Duodenal mucosa (tissue), 2 donors: ENCODE results near the gene WNT7A.
"Not testable (repeated sequence)": the region's sequence is repeated elsewhere in the genome, so short reads cannot be mapped to it uniquely, and the experiment has no call there.

Source experiments
- H3K27ac ChIP-seq: one replicate; pipeline ENCODE4 v1.7.0; 2013; ENCODE audit warnings: low read depth, low read length
- H3K27me3 ChIP-seq, 2 donors: one replicate each; pipeline ENCODE4 v1.7.0; 2013; ENCODE audit warnings: low read length in 2 of 2, control low read depth in 1 of 2; ENCODE audit not compliant: insufficient read depth in 2 of 2, control insufficient read depth in 1 of 2
- H3K36me3 ChIP-seq, 2 donors: one replicate each; pipeline ENCODE4 v1.7.0; 2013; ENCODE audit warnings: low read length in 2 of 2, control low read depth in 1 of 2; ENCODE audit not compliant: insufficient read depth in 2 of 2, control insufficient read depth in 1 of 2
- H3K4me1 ChIP-seq, 2 donors: one replicate each; pipeline ENCODE4 v1.7.0; 2013; ENCODE audit warnings: low read length in 2 of 2, control low read depth in 1 of 2; ENCODE audit not compliant: insufficient read depth in 2 of 2, control insufficient read depth in 1 of 2
- H3K4me3 ChIP-seq, 2 donors: one replicate each; pipeline ENCODE4 v1.7.0; 2013; ENCODE audit warnings: low read length in 2 of 2, low read depth in 1 of 2
- H3K9ac ChIP-seq, 2 donors: one replicate each; pipeline ENCODE4 v1.7.0; 2013; ENCODE audit warnings: low read length in 2 of 2, low read depth in 1 of 2
- H3K9me3 ChIP-seq, 2 donors: one replicate each; pipeline ENCODE4 v1.7.0; 2013; ENCODE audit warnings: low read length in 2 of 2, control low read depth in 1 of 2; ENCODE audit not compliant: control insufficient read depth in 1 of 2

Gene WNT7A

GRCh38 chr3:13879946-13880810, at the start of gene WNT7A:
WNT7A (minus strand) TSS chr3:13880071; CDS start chr3:13879816, 255 bp downstream.
- no peak within 1 kb of the TSS for H3K9ac ChIP-seq
- peaks cover 69 to 84% of the 10 kb centered on the region in 2 donors for H3K27me3 ChIP-seq
- H3K27ac ChIP-seq: no peak within 1 kb of the TSS
- H3K4me3 ChIP-seq: peak within 1 kb of the TSS; percentile 22 to 32
- H3K4me1 ChIP-seq: peaks cover 0 to 13% of the 10 kb centered on the region in 2 donors
- H3K36me3 ChIP-seq: no peaks in the 10 kb centered on the region
- peaks cover 0 to 2% of the 10 kb centered on the region in 2 donors for H3K9me3 ChIP-seq

DNA sequence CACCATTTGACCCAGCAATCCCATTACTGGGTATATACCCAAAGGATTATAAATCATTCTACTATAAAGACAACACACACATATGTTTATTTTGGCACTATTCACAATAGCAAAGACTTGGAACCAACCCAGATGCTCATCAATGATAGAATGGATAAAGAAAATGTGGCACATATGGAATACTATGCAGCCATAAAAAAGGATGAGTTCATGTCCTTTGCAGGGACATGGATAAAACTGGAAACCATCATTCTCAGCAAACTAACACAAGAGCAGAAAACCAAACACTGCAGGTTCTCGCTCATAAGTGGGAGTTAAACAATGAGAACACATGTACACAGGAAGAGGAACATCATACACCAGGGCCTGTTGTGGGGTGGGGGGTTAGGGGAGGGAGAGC, 48.9 kb upstream of the WNT7A start:
- H3K9me3 ChIP-seq, H3K4me3 ChIP-seq, H3K4me1 ChIP-seq, H3K27ac ChIP-seq, H3K27me3 ChIP-seq, H3K9ac ChIP-seq, H3K36me3 ChIP-seq: not testable (repeated sequence)

- Histone ChIP-seq H3K9ac (no peak overlapping the region), H3K36me3 (no peaks in the 10 kb centered on the region), H3K4me1 (no peaks in the 10 kb centered on the region), H3K4me3 (no peak overlapping the region), H3K27ac (no peak overlapping the region), H3K27me3 (no peaks in the 10 kb centered on the region), H3K9me3 (peaks cover 5 to 6% of the 10 kb centered on the region in 2 donors)
Measured at GRCh38 chr3:13927295-13927694, 47.4 kb upstream of the WNT7A start.

- H3K36me3 ChIP-seq: no peaks in the 10 kb centered on the region
- no peak overlapping the region for H3K9ac ChIP-seq
- no peak overlapping the region for H3K4me3 ChIP-seq
- peaks cover 4 to 21% of the 10 kb centered on the region in 2 donors for H3K9me3 ChIP-seq
- no peaks in the 10 kb centered on the region for H3K27me3 ChIP-seq
- H3K4me1 ChIP-seq: no peaks in the 10 kb centered on the region
- H3K27ac ChIP-seq: no peak overlapping the region
Measured at GRCh38 chr3:13916375-13916774, 36.5 kb upstream of the WNT7A start.

- Histone ChIP-seq H3K4me1 (no peaks in the 10 kb centered on the region), H3K27me3 (no peaks in the 10 kb centered on the region), H3K4me3 (no peak overlapping the region), H3K9ac (no peak overlapping the region), H3K27ac (no peak overlapping the region), H3K36me3 (no peaks in the 10 kb centered on the region), H3K9me3 (peaks cover 48 to 68% of the 10 kb centered on the region in 2 donors)
Measured at GRCh38 chr3:13902648-13903238, 22.9 kb upstream of the WNT7A start.

- no peaks in the 10 kb centered on the region for H3K36me3 ChIP-seq
- H3K4me1 ChIP-seq: no peaks in the 10 kb centered on the region
- peaks cover 46 to 66% of the 10 kb centered on the region in 2 donors for H3K9me3 ChIP-seq
- no peak overlapping the region for H3K9ac ChIP-seq
- H3K27ac ChIP-seq: no peak overlapping the region
- peak overlapping the region in 1 of 2 donors; percentile 19 for H3K4me3 ChIP-seq
- no peaks in the 10 kb centered on the region for H3K27me3 ChIP-seq
Measured at GRCh38 chr3:13901935-13902584, 22.2 kb upstream of the WNT7A start.

DNA sequence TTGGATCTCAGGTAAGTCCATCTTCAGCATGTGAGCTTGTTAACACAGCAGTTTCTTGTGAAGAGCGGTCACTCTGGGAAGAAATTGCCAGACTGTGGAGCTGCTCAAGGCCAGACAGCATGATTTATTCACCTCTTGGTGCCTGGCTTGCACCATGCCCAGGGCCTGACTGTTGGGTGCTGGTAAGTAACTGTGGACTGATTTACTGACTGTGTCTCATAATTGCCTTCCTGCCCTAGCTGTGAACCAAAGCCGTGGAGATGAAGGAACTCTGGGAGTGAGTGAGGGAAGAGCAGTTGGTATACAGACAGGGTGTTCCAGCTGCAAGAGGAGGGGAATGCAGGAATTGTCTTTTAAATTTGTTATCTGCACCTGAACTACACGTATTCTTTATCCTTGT, 18.5 kb upstream of the WNT7A start:
- Histone ChIP-seq H3K4me3 (no peak overlapping the region), H3K9ac (no peak overlapping the region), H3K27me3 (peaks cover 0 to 4% of the 10 kb centered on the region in 2 donors), H3K9me3 (peaks cover 21 to 32% of the 10 kb centered on the region in 2 donors), H3K36me3 (no peaks in the 10 kb centered on the region), H3K27ac (no peak overlapping the region), H3K4me1 (peaks cover 8 to 16% of the 10 kb centered on the region in 2 donors)

DNA sequence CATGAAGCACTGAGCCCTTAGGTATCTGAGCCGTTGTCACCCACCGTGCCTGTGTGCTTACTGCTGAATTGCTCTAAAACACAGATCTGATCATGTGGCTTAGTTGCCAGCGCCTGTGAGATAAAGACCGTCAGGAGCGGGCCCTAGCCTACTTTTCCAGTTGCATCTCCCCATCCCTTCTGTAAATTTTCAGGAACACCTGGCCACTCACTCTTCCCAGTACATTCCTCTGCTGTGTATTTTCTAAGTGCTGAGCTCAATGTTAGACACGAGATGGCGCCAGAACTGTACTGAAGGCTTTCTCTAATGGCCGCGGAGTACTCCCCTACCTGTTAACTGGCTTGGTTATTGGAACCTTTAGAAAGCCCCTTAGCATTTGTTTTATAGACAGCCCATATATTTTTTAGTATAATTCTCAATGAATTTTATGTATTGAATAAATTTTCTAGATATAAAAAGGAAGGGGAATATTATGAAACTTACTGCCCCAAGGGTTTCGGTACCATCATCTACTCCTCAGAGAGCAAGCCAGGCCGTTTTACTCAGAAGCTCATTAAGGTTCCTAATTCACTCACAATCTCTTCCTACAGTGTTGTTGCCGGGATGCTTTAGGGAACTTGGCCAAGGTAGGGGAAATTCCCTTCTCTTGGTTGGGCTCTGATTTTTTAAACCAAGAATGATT, 16.7 kb upstream of the WNT7A start:
- H3K27ac ChIP-seq: no peak overlapping the region
- H3K4me3 ChIP-seq: peak overlapping the region; percentile 79
- peak overlapping the region; percentile 83 for H3K9ac ChIP-seq
- H3K36me3 ChIP-seq: no peaks in the 10 kb centered on the region
- H3K4me1 ChIP-seq: peaks cover 8 to 16% of the 10 kb centered on the region in 2 donors
- H3K27me3 ChIP-seq: peaks cover 0 to 4% of the 10 kb centered on the region in 2 donors
- H3K9me3 ChIP-seq: peaks cover 6 to 15% of the 10 kb centered on the region in 2 donors

DNA sequence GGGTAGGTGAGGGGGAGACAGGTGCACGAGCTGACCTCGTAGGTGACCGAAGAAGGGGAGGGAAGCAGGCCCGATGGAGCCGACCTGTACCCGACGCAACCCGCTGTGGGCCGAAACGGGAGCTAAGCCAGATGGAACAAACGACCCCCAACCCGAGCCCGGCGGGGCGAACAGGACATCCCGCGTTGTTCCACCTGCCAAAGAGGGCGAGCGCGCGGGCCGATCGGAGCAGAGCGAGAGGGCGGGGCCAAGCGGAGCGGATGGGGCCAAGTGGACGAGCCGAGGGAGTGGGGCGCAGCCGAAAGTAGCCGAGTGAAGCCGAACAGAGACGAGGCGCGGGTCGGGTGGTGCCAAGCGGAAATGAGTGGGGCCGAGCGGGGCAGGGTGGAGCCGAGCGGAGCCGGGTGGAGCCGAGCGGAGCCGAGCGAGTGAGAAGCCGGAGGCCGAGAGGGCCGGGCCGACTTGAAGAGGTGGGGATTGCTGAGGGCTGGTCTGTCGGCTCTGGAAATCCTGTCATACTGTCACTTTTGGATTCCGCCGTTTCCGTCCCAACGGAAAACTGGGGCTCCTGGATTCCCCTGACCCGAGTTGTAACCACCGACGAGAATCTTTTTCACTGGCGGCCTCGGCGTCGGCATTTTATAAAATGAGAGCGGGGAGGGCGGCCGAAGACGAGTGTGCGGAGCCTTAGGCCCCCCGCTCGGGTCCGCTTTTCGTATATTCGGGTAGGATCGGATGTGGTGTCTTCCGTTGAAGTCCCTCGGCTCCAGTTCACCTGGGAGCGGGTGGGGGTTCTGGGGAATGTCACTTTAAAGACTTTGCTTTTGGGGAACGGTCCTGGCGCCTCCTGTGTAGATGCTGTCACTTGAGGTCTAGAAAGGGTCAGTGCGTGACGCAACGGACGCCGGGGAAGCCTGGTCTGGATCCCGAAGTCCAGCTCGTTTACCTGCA, 15.6 kb upstream of the WNT7A start:
- H3K27me3 ChIP-seq: peaks cover 0 to 4% of the 10 kb centered on the region in 2 donors
- H3K4me1 ChIP-seq: peaks cover 8 to 16% of the 10 kb centered on the region in 2 donors
- peak overlapping the region; percentile 83 for H3K9ac ChIP-seq
- H3K36me3 ChIP-seq: no peaks in the 10 kb centered on the region
- H3K9me3 ChIP-seq: peaks cover 3 to 4% of the 10 kb centered on the region in 2 donors
- peak overlapping the region; percentile 79 for H3K4me3 ChIP-seq
- no peak overlapping the region for H3K27ac ChIP-seq
